Smooth muscle cell (in vitro differentiated cells): Measurements from ENCODE around the gene ANKRD40. TPM values are rescaled to one million over a fixed set of nuclear protein-coding genes. Genes with fewer than 3 reads are reported as not detected.
A peak's percentile ranks its signal among the peaks of the same experiment; 100 is the strongest.

Experiments used
- DNase-seq: peaks from one replicate; lab custom pipeline; 2025; ENCODE audit not compliant: unreplicated experiment; lab: John Stamatoyannopoulos, UW
- H2AFZ ChIP-seq: fragments of 200-600 bp; sonication (generic); 2 replicates; pipeline ENCODE4 v1.6.0; 2016; ENCODE audit warnings: antibody characterized with exemption, low read depth, mild to moderate bottlenecking
- H3F3A ChIP-seq: fragments of 200-600 bp; sonication (generic); 2 replicates; pipeline ENCODE4 v1.6.0; 2017; ENCODE audit warnings: antibody characterized with exemption, low read depth
- H3K27ac ChIP-seq: fragments of 200-600 bp; sonication (generic); 2 replicates; pipeline ENCODE4 v1.5.1; 2016; ENCODE audit warnings: low read depth, mild to moderate bottlenecking
- H3K27me3 ChIP-seq: fragments of 200-600 bp; sonication (generic); 2 replicates; pipeline ENCODE4 v1.6.1; 2016; ENCODE audit warnings: low read depth, mild to moderate bottlenecking
- H3K36me3 ChIP-seq: fragments of 200-600 bp; sonication (generic); 2 replicates; pipeline ENCODE4 v1.5.1; 2016; ENCODE audit warnings: low read depth
- H3K4me1 ChIP-seq: fragments of 200-600 bp; sonication (generic); 2 replicates; pipeline ENCODE4 v1.5.1; 2016; ENCODE audit warnings: low read depth
- H3K4me2 ChIP-seq: fragments of 200-600 bp; sonication (generic); 2 replicates; pipeline ENCODE4 v1.6.0; 2016; ENCODE audit warnings: mild to moderate bottlenecking
- H3K4me3 ChIP-seq: fragments of 200-600 bp; sonication (generic); 2 replicates; pipeline ENCODE4 v1.5.1; 2016; ENCODE audit warnings: mild to moderate bottlenecking
- H3K79me2 ChIP-seq: fragments of 200-600 bp; sonication (generic); 2 replicates; pipeline ENCODE4 v1.6.0; 2016; ENCODE audit warnings: low read depth, mild to moderate bottlenecking
- H3K9ac ChIP-seq: fragments of 200-600 bp; sonication (generic); 2 replicates; pipeline ENCODE4 v1.6.0; 2016; ENCODE audit warnings: low read depth
- H3K9me3 ChIP-seq: fragments of 200-600 bp; sonication (generic); replicated peaks from 2 replicates; pipeline ENCODE4 v1.5.1; 2016; ENCODE audit warnings: low read depth
- H4K20me1 ChIP-seq: fragments of 200-600 bp; sonication (generic); 2 replicates; pipeline ENCODE4 v1.6.0; 2016; ENCODE audit warnings: low read depth
- WGBS: methylation state at CpG from one replicate; pipeline ENCODE4 v1.1.7; 2016; ENCODE audit warnings: low lambda C conversion rate; 5-methylcytosine and 5-hydroxymethylcytosine counted together
- polyA plus RNA-seq: library from polyadenylated mRNA; unstranded; fragments of >200 nt; fragmentation: Nextera tagmentation; extraction: Ambion mirVana; gene quantifications from 2 replicates; pipeline ENCODE4 v1.2.1, GENCODE V29; 2016
- total RNA-seq: library from RNA; depleted of rRNA; stranded (reverse); fragments of >200 nt; gene quantifications from 2 replicates; pipeline ENCODE4 v1.2.3, GENCODE V29; 2014
- TF ChIP-seq, protein P1 (sequence below): fragments of 200-600 bp; sonication (generic); IDR thresholded peaks from 2 replicates; pipeline ENCODE4 v1.5.1; 2017; ENCODE audit warnings: borderline replicate concordance, mild to moderate bottlenecking, antibody characterized with exemption; ENCODE audit not compliant: insufficient read depth, poor library complexity, severe bottlenecking

The ANKRD40 gene
- total and polyA plus RNA-seq, 2 experiments from 2014 or later = 10.1 to 17.6 TPM

DNA sequence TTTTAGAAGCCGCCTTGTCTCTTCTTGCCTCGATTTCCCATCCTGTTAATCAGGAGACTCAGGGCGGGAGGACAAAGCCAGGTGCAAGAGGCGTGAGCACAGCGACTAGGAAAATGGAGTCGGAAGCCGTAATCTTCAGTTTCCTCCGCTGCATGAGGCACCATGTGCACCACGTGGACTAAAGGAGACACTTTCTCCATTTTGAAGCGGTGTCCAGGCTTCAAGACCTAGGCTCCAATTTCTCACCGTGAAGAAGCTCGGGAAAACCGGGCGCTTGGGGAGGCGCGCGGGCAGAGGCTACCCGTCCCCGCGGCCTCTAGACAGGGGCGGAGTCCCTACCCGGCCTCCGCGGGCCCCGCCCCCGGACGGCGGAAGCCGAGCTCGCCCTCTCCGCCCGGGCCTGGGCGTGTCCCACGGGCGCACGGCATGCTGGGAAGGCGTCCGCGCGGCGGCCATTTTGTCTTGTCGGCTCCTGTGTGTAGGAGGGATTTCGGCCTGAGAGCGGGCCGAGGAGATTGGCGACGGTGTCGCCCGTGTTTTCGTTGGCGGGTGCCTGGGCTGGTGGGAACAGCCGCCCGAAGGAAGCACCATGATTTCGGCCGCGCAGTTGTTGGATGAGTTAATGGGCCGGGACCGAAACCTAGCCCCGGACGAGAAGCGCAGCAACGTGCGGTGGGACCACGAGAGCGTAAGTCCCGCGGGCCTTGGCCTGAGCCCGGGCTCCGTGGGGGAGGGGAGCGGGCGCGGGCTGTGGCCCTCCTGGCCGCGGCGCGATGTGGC lies 11.6 kb upstream of the ANKRD40 start, which contains the start of gene LUC7L3:
Gene LUC7L3, plus strand, starts transcription at position 460 of the 780 bp plus-strand sequence. Its CDS starts 130 bp downstream, at position 590.
- Histone ChIP-seq H3K27ac (peak within 1 kb of the TSS; percentile 99), H3K9ac (peak within 1 kb of the TSS; percentile 99), H3K4me3 (peak within 1 kb of the TSS; percentile 88), H2AFZ (peak within 1 kb of the TSS; percentile 99), H3K4me1 (peaks cover 21% of the 10 kb centered on the region), H3K36me3 (no peaks in the 10 kb centered on the region), H3K4me2 (peak within 1 kb of the TSS; percentile 86), H3K79me2 (peaks cover 47% of the 10 kb centered on the region), H3K9me3 (no peaks in the 10 kb centered on the region), H4K20me1 (peaks cover 46% of the 10 kb centered on the region), H3F3A (no peaks in the 10 kb centered on the region), H3K27me3 (no peaks in the 10 kb centered on the region)
- TF ChIP-seq, protein P1, sequence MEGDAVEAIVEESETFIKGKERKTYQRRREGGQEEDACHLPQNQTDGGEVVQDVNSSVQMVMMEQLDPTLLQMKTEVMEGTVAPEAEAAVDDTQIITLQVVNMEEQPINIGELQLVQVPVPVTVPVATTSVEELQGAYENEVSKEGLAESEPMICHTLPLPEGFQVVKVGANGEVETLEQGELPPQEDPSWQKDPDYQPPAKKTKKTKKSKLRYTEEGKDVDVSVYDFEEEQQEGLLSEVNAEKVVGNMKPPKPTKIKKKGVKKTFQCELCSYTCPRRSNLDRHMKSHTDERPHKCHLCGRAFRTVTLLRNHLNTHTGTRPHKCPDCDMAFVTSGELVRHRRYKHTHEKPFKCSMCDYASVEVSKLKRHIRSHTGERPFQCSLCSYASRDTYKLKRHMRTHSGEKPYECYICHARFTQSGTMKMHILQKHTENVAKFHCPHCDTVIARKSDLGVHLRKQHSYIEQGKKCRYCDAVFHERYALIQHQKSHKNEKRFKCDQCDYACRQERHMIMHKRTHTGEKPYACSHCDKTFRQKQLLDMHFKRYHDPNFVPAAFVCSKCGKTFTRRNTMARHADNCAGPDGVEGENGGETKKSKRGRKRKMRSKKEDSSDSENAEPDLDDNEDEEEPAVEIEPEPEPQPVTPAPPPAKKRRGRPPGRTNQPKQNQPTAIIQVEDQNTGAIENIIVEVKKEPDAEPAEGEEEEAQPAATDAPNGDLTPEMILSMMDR = no peak
- 4% methylated on average over 76 of the region's 76 CpGs for WGBS
- peak; percentile 84 for DNase-seq

DNA sequence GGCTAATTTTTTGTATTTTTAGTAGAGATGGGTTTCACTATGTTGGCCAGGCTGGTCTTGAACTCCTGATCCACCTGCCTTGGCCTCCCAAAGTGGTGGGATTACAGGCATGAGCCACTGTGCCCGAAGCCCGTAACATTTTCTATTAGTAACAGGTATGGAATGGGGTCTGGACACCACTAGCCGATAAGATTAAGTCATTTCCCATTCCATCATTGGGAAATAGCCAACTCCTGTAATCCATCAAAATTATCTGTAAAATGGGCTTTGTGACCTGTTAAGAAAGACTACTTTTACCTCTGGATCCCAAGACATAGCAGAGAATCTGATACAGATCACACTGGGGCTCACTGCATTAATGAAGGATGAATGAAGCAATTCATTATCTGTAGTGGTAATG lies 7.8 kb upstream of the ANKRD40 start:
- Histone ChIP-seq H3K9ac (no peak overlapping the region), H3K27me3 (no peaks in the 10 kb centered on the region), H3K27ac (no peak overlapping the region), H2AFZ (no peak overlapping the region), H3K4me2 (no peak overlapping the region), H4K20me1 (peaks cover 8% of the 10 kb centered on the region), H3K36me3 (no peaks in the 10 kb centered on the region), H3K9me3 (no peaks in the 10 kb centered on the region), H3K79me2 (peaks cover 8% of the 10 kb centered on the region), H3F3A (no peaks in the 10 kb centered on the region), H3K4me3 (no peak overlapping the region), H3K4me1 (no peaks in the 10 kb centered on the region)
- WGBS = 60% methylated on average over 3 of the region's 3 CpGs
- DNase-seq = no peak
- TF ChIP-seq, protein P1 = no peak

DNA sequence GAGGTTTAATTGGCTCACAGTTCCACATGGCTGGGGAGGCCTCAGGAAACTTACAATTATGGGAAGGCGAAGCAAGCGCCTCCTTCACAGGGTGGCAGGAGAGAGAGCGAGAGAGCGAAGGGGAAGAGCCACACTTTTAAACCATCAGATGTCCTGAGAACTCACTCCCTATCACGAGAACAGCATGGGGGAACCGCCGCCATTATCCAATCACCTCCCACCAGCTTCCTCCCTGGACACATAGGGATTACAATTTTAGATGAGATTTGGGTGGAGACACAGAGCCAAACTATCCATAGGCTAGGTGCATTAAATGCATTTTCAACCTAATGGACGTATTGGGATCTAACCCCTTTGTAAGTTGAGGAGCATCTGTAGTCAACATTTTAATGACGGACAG lies 4.9 kb upstream of the ANKRD40 start:
- Histone ChIP-seq H3F3A (no peaks in the 10 kb centered on the region), H3K27ac (no peak overlapping the region), H2AFZ (no peak overlapping the region), H3K27me3 (no peaks in the 10 kb centered on the region), H4K20me1 (no peaks in the 10 kb centered on the region), H3K79me2 (peaks cover 5% of the 10 kb centered on the region), H3K4me3 (no peak overlapping the region), H3K4me2 (no peak overlapping the region), H3K9ac (no peak overlapping the region), H3K9me3 (no peaks in the 10 kb centered on the region), H3K36me3 (no peaks in the 10 kb centered on the region), H3K4me1 (peaks cover 10% of the 10 kb centered on the region)
- DNase-seq = no peak
- TF ChIP-seq, protein P1 = no peak
- WGBS = 84% methylated on average over 9 of the region's 9 CpGs

DNA sequence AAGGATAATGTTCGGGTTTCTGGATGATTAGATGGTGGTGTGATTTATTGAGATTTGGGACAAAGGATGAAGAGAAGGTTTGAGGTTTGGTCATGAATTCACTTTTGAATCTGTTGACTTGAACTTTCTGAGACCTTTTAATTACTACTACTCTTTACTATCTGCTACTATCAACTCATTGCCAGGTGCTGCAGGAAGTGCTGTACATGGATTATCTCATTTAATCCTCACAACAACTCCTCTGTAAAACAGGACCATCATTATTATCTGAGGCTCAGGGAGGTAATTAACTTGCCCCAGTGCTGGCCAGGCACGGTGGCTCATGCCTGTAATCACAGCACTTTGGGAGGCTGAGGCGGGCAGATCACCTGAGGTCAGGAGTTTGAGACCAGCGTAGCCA lies 2.9 kb upstream of the ANKRD40 start:
- TF ChIP-seq, protein P1 = no peak
- Histone ChIP-seq H3K4me3 (no peak overlapping the region), H4K20me1 (no peaks in the 10 kb centered on the region), H3K36me3 (no peaks in the 10 kb centered on the region), H3K27ac (no peak overlapping the region), H3K9ac (no peak overlapping the region), H3K79me2 (peaks cover 22% of the 10 kb centered on the region), H3K27me3 (no peaks in the 10 kb centered on the region), H3K9me3 (no peaks in the 10 kb centered on the region), H3K4me1 (peaks cover 14% of the 10 kb centered on the region), H3K4me2 (no peak overlapping the region), H2AFZ (no peak overlapping the region), H3F3A (no peaks in the 10 kb centered on the region)
- DNase-seq = no peak
- 85% methylated on average over 4 of the region's 4 CpGs for WGBS
